T-cell (primary cell): ENCODE data around the gene RAB31. TPM values are rescaled to one million over a fixed set of nuclear protein-coding genes. Genes with fewer than 3 reads are reported as not detected.

ENCODE experiments used
- ATAC-seq, 4 experiments: fragments of 200-7000 bp in 3 of 4; fragments of 150-1000 bp in 1 of 4; cut with Tn5 transposase; replicated peaks in 1 of 4; 1 replicate in 3 of 4; 2 replicates in 1 of 4; pipeline ENCODE4 v1.10.0; 2021; ENCODE audit warnings: moderate library complexity in 3 of 4, mild to moderate bottlenecking in 2 of 4, moderate number of reproducible peaks in 1 of 4
- CTCF ChIA-PET, 2 donors: fragments of 300-600 bp; sonication (Branson Sonifier 250); formaldehyde crosslinking; loops; one replicate each; lab custom pipeline; 2022; ENCODE audit warnings: antibody characterized with exemption in 2 of 2; lab: Charles Lee
- POLR2A ChIA-PET, 2 donors: fragments of 300-600 bp; sonication (Branson Sonifier 250); formaldehyde crosslinking; loops; one replicate each; lab custom pipeline; 2022; ENCODE audit warnings: antibody characterized with exemption in 2 of 2; lab: Charles Lee
- DNase-seq, 35 experiments: peaks; one replicate each; pipeline versions ENCODE4 v3.0.0 to v3.0.0-alpha.2; 2013 to 2023
- H3K27ac ChIP-seq: one replicate; pipeline ENCODE4 v1.5.1; 2013; ENCODE audit warnings: low read length
- H3K27me3 ChIP-seq, 2 experiments: replicated peaks in 1 of 2; 1 replicate in 1 of 2; 2 replicates in 1 of 2; pipeline versions ENCODE4 v1.6.1 to v1.7.0; 2013; ENCODE audit warnings: low read length in 1 of 2, mixed read lengths in 1 of 2; ENCODE audit not compliant: control insufficient read depth in 2 of 2, insufficient read depth in 2 of 2; ENCODE audit errors: extremely low read depth in 1 of 2
- H3K36me3 ChIP-seq, 2 donors: 1 replicate in 1 of 2; 2 replicates in 1 of 2; pipeline versions ENCODE4 v1.6.1 to v1.7.0; 2013; ENCODE audit warnings: low read length in 1 of 2; ENCODE audit not compliant: control insufficient read depth in 2 of 2, insufficient read depth in 1 of 2; ENCODE audit errors: extremely low read depth in 1 of 2
- H3K4me1 ChIP-seq, 2 experiments: 1 replicate in 1 of 2; 2 replicates in 1 of 2; pipeline versions ENCODE4 v1.6.1 to v1.7.0; 2013; ENCODE audit warnings: low read length in 2 of 2, mixed read lengths in 1 of 2; ENCODE audit not compliant: insufficient read depth in 2 of 2, control insufficient read depth in 1 of 2; ENCODE audit errors: extremely low read depth in 1 of 2
- H3K4me3 ChIP-seq, 2 donors: 1 replicate in 1 of 2; 2 replicates in 1 of 2; pipeline versions ENCODE4 v1.5.1 to v1.7.0; 2013; ENCODE audit warnings: mild to moderate bottlenecking in 2 of 2, low read length in 1 of 2, moderate library complexity in 1 of 2; ENCODE audit not compliant: control insufficient read depth in 1 of 2; ENCODE audit errors: extremely low read depth in 1 of 2
- H3K9me3 ChIP-seq: 2 replicates; pipeline ENCODE4 v1.7.0; 2013
- H3K27ac Mint-ChIP-seq, 2 donors: one replicate each; pipeline ENCODE4 v1.8.0; 2020 to 2021; ENCODE audit warnings: mild to moderate bottlenecking in 2 of 2, mixed read lengths in 2 of 2
- H3K27me3 Mint-ChIP-seq, 2 donors: one replicate each; pipeline ENCODE4 v1.8.0; 2021 to 2022; ENCODE audit warnings: mixed read lengths in 2 of 2
- H3K36me3 Mint-ChIP-seq: one replicate; pipeline ENCODE4 v1.8.0; 2021; ENCODE audit warnings: mixed read lengths
- H3K4me1 Mint-ChIP-seq, 3 donors: one replicate each; pipeline ENCODE4 v1.8.0; 2020 to 2022; ENCODE audit warnings: mixed read lengths in 3 of 3, mild to moderate bottlenecking in 1 of 3
- H3K4me3 Mint-ChIP-seq, 3 donors: one replicate each; pipeline ENCODE4 v1.8.0; 2020 to 2022; ENCODE audit warnings: mild to moderate bottlenecking in 3 of 3, mixed read lengths in 3 of 3, moderate library complexity in 3 of 3
- H3K9me3 Mint-ChIP-seq, 3 donors: one replicate each; pipeline ENCODE4 v1.8.0; 2020 to 2022; ENCODE audit warnings: mixed read lengths in 3 of 3
- WGBS: methylation state at CpG from one replicate; pipeline ENCODE4 v1.1.5; 2013; ENCODE audit warnings: missing lambda C conversion rate; ENCODE audit not compliant: insufficient coverage; 5-methylcytosine and 5-hydroxymethylcytosine counted together
- total RNA-seq, 35 experiments: library from RNA in 6 of 35; stranded (reverse) in 6 of 35; fragments of 120-200 nt in 1 of 35; gene quantifications; one replicate each; pipeline versions ENCODE4 v1.2.1 to v1.2.4 and lab custom pipeline; 2013 to 2026

RAB31 gene
- total RNA-seq, 5 donors from 2014 or later (not counting 1 experiment from before 2014, with no cell fraction given), result 0.60 to 2.0 (median 1.5) TPM

- Mint-ChIP-seq H3K4me1 (no peaks in the 10 kb centered on the region), H3K27ac (no peak overlapping the region), H3K9me3 (no peaks in the 10 kb centered on the region), H3K4me3 (no peak overlapping the region), H3K27me3 (peaks cover 4 to 12% of the 10 kb centered on the region in 2 donors), H3K36me3 (no peaks in the 10 kb centered on the region)
- ATAC-seq (no peak), DNase-seq (no peak)
- Histone ChIP-seq H3K27me3 (peaks cover 0 to 5% of the 10 kb centered on the region in 2 experiments), H3K4me3 (no peak overlapping the region), H3K36me3 (no peaks in the 10 kb centered on the region), H3K9me3 (no peaks in the 10 kb centered on the region), H3K4me1 (no peaks in the 10 kb centered on the region), H3K27ac (no peak overlapping the region)
- no CpG with 5 or more reads among the region's 2 CpGs for WGBS
- POLR2A ChIA-PET, result no interaction called here
- CTCF ChIA-PET, result no interaction called here
These were observed 12.0 kb upstream of the RAB31 start for GRCh38 chr18:9696112-9696511.

- Histone ChIP-seq H3K36me3 (no peaks in the 10 kb centered on the region), H3K9me3 (no peaks in the 10 kb centered on the region), H3K4me1 (no peaks in the 10 kb centered on the region), H3K27ac (no peak overlapping the region), H3K27me3 (peaks cover 0 to 5% of the 10 kb centered on the region in 2 experiments), H3K4me3 (no peak overlapping the region)
- H3K4me1 Mint-ChIP-seq, result no peaks in the 10 kb centered on the region
- no peaks in the 10 kb centered on the region for H3K9me3 Mint-ChIP-seq
- H3K27ac Mint-ChIP-seq, result no peak overlapping the region
- ChIA-PET CTCF (no interaction called here), POLR2A (no interaction called here)
- peaks cover 4 to 12% of the 10 kb centered on the region in 2 donors for H3K27me3 Mint-ChIP-seq
- DNase-seq (no peak), ATAC-seq (no peak)
- no CpG with 5 or more reads among the region's 1 CpG for WGBS
- H3K4me3 Mint-ChIP-seq, result no peak overlapping the region
- H3K36me3 Mint-ChIP-seq, result no peaks in the 10 kb centered on the region
These were observed 11.4 kb upstream of the RAB31 start for GRCh38 chr18:9696701-9697100.

- Histone ChIP-seq H3K4me1 (no peaks in the 10 kb centered on the region), H3K9me3 (no peaks in the 10 kb centered on the region), H3K4me3 (no peak overlapping the region), H3K27ac (no peak overlapping the region), H3K27me3 (peaks cover 0 to 5% of the 10 kb centered on the region in 2 experiments), H3K36me3 (no peaks in the 10 kb centered on the region)
- Mint-ChIP-seq H3K9me3 (no peaks in the 10 kb centered on the region), H3K4me1 (no peaks in the 10 kb centered on the region), H3K36me3 (no peaks in the 10 kb centered on the region), H3K4me3 (no peak overlapping the region), H3K27me3 (peaks cover 6 to 12% of the 10 kb centered on the region in 2 donors), H3K27ac (no peak overlapping the region)
- ATAC-seq (no peak), DNase-seq (no peak)
- WGBS, result 94% methylated on average over 8 of the region's 9 CpGs
- ChIA-PET POLR2A (no interaction called here), CTCF (no interaction called here)
These were observed 11.0 kb upstream of the RAB31 start for GRCh38 chr18:9697121-9697520.

- WGBS, result 76% methylated on average over 2 of the region's 4 CpGs
- Mint-ChIP-seq H3K27me3 (peaks cover 3 to 9% of the 10 kb centered on the region in 2 donors), H3K36me3 (no peaks in the 10 kb centered on the region), H3K4me3 (no peak overlapping the region), H3K27ac (no peak overlapping the region), H3K9me3 (no peaks in the 10 kb centered on the region), H3K4me1 (no peaks in the 10 kb centered on the region)
- Histone ChIP-seq H3K27me3 (peaks cover 0 to 5% of the 10 kb centered on the region in 2 experiments), H3K27ac (no peak overlapping the region), H3K9me3 (no peaks in the 10 kb centered on the region), H3K4me1 (no peaks in the 10 kb centered on the region), H3K36me3 (no peaks in the 10 kb centered on the region), H3K4me3 (no peak overlapping the region)
- ATAC-seq (no peak), DNase-seq (no peak)
- ChIA-PET CTCF (no interaction called here), POLR2A (interaction anchor here in 1 of 2 donors (0.6 kb wide), 1 partner anchor 217 kb away, joined by 4 read pairs; no protein-coding TSS in a partner anchor)
These were observed 9.6 kb upstream of the RAB31 start for GRCh38 chr18:9698497-9698896.

- Mint-ChIP-seq H3K9me3 (no peaks in the 10 kb centered on the region), H3K36me3 (no peaks in the 10 kb centered on the region), H3K4me3 (no peak overlapping the region), H3K27me3 (peaks cover 11 to 19% of the 10 kb centered on the region in 2 donors), H3K27ac (no peak overlapping the region), H3K4me1 (no peaks in the 10 kb centered on the region)
- Histone ChIP-seq H3K4me3 (no peak overlapping the region), H3K27me3 (peaks cover 0 to 11% of the 10 kb centered on the region in 2 experiments), H3K36me3 (no peaks in the 10 kb centered on the region), H3K4me1 (no peaks in the 10 kb centered on the region), H3K9me3 (no peaks in the 10 kb centered on the region), H3K27ac (no peak overlapping the region)
- POLR2A ChIA-PET, result no interaction called here
- WGBS, result 60% methylated on average over 1 of the region's 6 CpGs
- DNase-seq, result no peak
- ATAC-seq, result no peak
- CTCF ChIA-PET, result interaction anchor here in 1 of 2 donors (0.6 kb wide), 1 partner anchor 90 kb away, joined by 6 read pairs; no protein-coding TSS in a partner anchor
These were observed 7.8 kb upstream of the RAB31 start for GRCh38 chr18:9700261-9700796.

- no peaks in the 10 kb centered on the region for H3K9me3 ChIP-seq
- Mint-ChIP-seq H3K27me3 (peaks cover 20 to 27% of the 10 kb centered on the region in 2 donors), H3K36me3 (no peaks in the 10 kb centered on the region), H3K4me1 (peaks cover 0 to under 1% (median 0%) of the 10 kb centered on the region in 3 donors), H3K4me3 (no peak overlapping the region), H3K9me3 (no peaks in the 10 kb centered on the region), H3K27ac (no peak overlapping the region)
- H3K36me3 ChIP-seq, result no peaks in the 10 kb centered on the region
- H3K4me1 ChIP-seq, result no peaks in the 10 kb centered on the region
- ChIA-PET CTCF (no interaction called here), POLR2A (no interaction called here)
- DNase-seq, result no peak
- no peak overlapping the region for H3K4me3 ChIP-seq
- 60% methylated on average over 10 of the region's 11 CpGs for WGBS
- no peak for ATAC-seq
- H3K27ac ChIP-seq, result no peak overlapping the region
- peaks cover 3 to 17% of the 10 kb centered on the region in 2 experiments for H3K27me3 ChIP-seq
These were observed 6.3 kb upstream of the RAB31 start for GRCh38 chr18:9701609-9702349.
